Adrenal gland (tissue), 12 donors: ENCODE measurements around the gene IGFBP5. TPM values are rescaled to one million over a fixed set of nuclear protein-coding genes. Genes with fewer than 3 reads are reported as not detected.
A peak's percentile ranks its signal among the peaks of the same experiment; 100 is the strongest.

ENCODE experiments used
- DNase-seq, 7 donors: peaks; one replicate each; pipeline ENCODE4 v3.0.0-alpha.2; 2019 to 2020
- H3K27ac ChIP-seq, 5 donors: fragments of 200-600 bp; sonication (generic) in 4 of 5; 1 replicate in 3 of 5; 2 replicates in 2 of 5; pipeline versions ENCODE4 v1.5.1 to v1.8.0; 2016 to 2020; ENCODE audit warnings: mild to moderate bottlenecking in 1 of 5
- H3K27me3 ChIP-seq: fragments of 200-600 bp; 2 replicates; pipeline ENCODE4 v1.8.0; 2021
- H3K36me3 ChIP-seq, 2 donors: fragments of 200-600 bp; replicated peaks in 1 of 2; 1 replicate in 1 of 2; 2 replicates in 1 of 2; pipeline versions ENCODE4 v1.5.1 to v1.8.0; 2018 to 2022
- H3K4me1 ChIP-seq, 2 donors: fragments of 200-600 bp; replicated peaks in 1 of 2; 1 replicate in 1 of 2; 2 replicates in 1 of 2; pipeline versions ENCODE4 v1.5.1 to v1.8.0; 2018 to 2021
- H3K4me3 ChIP-seq, 4 donors: fragments of 200-600 bp; sonication (generic) in 3 of 4; one replicate each; pipeline ENCODE4 v1.5.1; 2016 to 2018
- H3K9me3 ChIP-seq, 3 donors: fragments of 200-600 bp; sonication (generic) in 1 of 3; replicated peaks in 1 of 3; 1 replicate in 2 of 3; 2 replicates in 1 of 3; pipeline versions ENCODE4 v1.5.1 to v1.8.0; 2016 to 2021
- POLR2A ChIP-seq, 2 donors: fragments of 450-650 bp; IDR thresholded peaks; one replicate each; pipeline ENCODE4 v1.6.1; 2017; ENCODE audit warnings: antibody characterized with exemption in 2 of 2, mild to moderate bottlenecking in 2 of 2, moderate library complexity in 1 of 2
- WGBS, 4 donors: extraction: QIAGEN DNeasy Blood & Tissue Kit in 2 of 4; methylation state at CpG; one replicate each; pipeline versions ENCODE4 v1.1.5 to v1.1.7; 2013 to 2017; 5-methylcytosine and 5-hydroxymethylcytosine counted together
- intact Hi-C, 2 donors: fragments of 100-400 bp; cut with DNase I; formaldehyde crosslinking; loops; one replicate each; pipeline versions ENCODE4 v1.14.1 to v1.15.0; 2022 to 2023
- polyA plus RNA-seq, 3 donors: library from polyadenylated mRNA; stranded (reverse); fragments of 200-250 nt in 2 of 3; fragments of 350-450 nt in 1 of 3; fragmentation: Illumina TruSeq in 1 of 3; extraction: RNeasy Lipid Tissue Mini Kit (QIAGEN cat#74804) in 1 of 3; gene quantifications; one replicate each; pipeline ENCODE4 v1.2.3, GENCODE V29; 2013 to 2014
- total RNA-seq, 9 donors: library from RNA; depleted of rRNA in 4 of 9; stranded (reverse); fragments of >200 nt in 4 of 9; fragments of 120-200 nt in 1 of 9; fragmentation: NEBNext Ultra II Directional in 1 of 9; extraction: Animal tissue kit (Norgen Biotek cat#: 25700) in 1 of 9; gene quantifications; one replicate each; pipeline versions ENCODE4 v1.1.0 to v1.2.4, GENCODE V29; 2013 to 2023
- TF ChIP-seq, protein P1 (sequence below), 6 experiments: fragments of 450-650 bp in 4 of 6; fragments of 200-600 bp in 2 of 6; sonication (generic) in 1 of 6; IDR thresholded peaks; 1 replicate in 5 of 6; 2 replicates in 1 of 6; pipeline versions ENCODE4 v1.5.1 to v1.8.0; 2016 to 2021; ENCODE audit warnings: antibody characterized with exemption in 6 of 6, mild to moderate bottlenecking in 2 of 6, moderate library complexity in 1 of 6
- donor health status: healthy with polysubstance abuse.
- donor health status: Bipolar disorder and iron deficiency.
- donor health status: DM: yes; HTN: yes; CAD: no.
- donor health status: DM: no; HTN: no; CAD: no.
- donor health status: DM: no; HTN: no; CAD: no.
- donor health status: DM: yes; HTN: yes; CAD: no.

Gene IGFBP5
- total and polyA plus RNA-seq, 12 donors: 92.5 to 2,550 (median 609) TPM

DNA sequence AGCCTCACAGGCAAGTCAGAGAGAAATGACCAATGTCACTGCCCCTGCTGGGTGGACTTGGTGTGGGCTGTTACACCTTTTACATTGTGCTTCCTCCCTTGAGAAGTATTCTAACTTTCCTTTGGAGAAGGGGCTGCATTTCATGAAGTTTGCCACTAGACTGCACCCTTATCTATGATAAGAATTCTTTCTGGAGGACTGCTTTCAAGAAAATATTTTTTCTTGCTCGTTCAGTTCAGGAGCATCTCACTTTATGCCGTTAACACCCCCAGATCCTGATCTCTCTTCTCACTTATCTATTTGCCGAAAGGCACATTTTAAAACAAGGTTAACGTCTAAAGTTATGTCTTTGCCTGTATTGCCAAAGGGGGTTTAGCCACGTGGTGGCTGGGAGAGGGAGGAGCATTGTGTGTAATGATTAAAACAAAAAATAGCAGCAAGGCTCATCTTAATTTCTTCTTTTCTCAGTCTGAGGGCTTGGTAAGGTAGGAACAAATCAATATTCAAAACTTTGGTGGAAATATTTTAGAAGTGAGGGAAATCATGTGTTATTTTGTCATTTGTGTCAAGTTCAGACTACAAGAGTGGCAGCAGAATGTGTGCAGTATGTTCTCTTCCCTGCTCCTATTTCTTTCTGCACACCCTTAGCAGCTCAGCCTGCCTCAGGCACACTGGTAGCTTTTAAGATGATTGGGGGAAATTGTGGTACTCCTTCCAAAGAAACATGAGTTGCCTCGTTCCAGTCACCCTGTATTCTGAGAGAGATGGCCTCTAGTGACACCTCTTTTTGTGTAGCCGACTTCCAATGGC is 1.6 kb upstream of the IGFBP5 start:
- no peak overlapping the region for H3K4me3 ChIP-seq
- intact Hi-C loops: loop anchor here (5.0 to 10.0 kb wide), 2 partner anchors 470 to 478 kb away; no protein-coding TSS in a partner anchor
- H3K9me3 ChIP-seq: no peaks in the 10 kb centered on the region
- no peaks in the 10 kb centered on the region for H3K36me3 ChIP-seq
- peaks cover 23 to 55% of the 10 kb centered on the region in 2 donors for H3K4me1 ChIP-seq
- no peak for DNase-seq
- H3K27ac ChIP-seq: peak overlapping the region in 1 of 5 donors; percentile 42
- H3K27me3 ChIP-seq: no peaks in the 10 kb centered on the region
- 24 to 36% (median 31%) methylated on average over 7 of the region's 7 CpGs for WGBS, 4 donors
- no peak for TF ChIP-seq POLR2A (IDR thresholded peaks at IDR 0.05)
- TF ChIP-seq, protein P1, sequence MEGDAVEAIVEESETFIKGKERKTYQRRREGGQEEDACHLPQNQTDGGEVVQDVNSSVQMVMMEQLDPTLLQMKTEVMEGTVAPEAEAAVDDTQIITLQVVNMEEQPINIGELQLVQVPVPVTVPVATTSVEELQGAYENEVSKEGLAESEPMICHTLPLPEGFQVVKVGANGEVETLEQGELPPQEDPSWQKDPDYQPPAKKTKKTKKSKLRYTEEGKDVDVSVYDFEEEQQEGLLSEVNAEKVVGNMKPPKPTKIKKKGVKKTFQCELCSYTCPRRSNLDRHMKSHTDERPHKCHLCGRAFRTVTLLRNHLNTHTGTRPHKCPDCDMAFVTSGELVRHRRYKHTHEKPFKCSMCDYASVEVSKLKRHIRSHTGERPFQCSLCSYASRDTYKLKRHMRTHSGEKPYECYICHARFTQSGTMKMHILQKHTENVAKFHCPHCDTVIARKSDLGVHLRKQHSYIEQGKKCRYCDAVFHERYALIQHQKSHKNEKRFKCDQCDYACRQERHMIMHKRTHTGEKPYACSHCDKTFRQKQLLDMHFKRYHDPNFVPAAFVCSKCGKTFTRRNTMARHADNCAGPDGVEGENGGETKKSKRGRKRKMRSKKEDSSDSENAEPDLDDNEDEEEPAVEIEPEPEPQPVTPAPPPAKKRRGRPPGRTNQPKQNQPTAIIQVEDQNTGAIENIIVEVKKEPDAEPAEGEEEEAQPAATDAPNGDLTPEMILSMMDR (IDR thresholded peaks at IDR 0.05): peak; percentile 45 to 75 (median 60)

DNA sequence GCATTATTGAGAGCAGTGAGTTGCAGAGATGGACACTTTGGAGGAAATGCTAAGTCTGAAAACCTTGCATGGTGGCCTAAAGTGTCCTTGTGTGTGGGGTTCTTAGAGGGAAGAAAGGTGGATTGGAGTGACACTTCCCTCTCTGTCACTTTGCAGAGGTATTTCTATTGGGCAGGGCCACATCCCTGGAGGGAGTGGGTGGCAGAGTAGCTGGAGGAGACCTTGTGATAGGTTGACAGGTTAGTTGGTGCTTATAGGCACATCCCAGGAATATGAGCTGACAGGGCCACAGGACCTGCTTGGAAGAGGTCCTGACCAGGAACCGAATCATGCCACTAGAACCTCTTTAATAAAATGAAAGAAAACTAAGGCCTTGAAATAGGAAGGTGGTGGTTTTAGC is 972 bp upstream of the IGFBP5 start:
- peak overlapping the region in 1 of 5 donors; percentile 42 for H3K27ac ChIP-seq
- 64 to 100% (median 73%) methylated on average over 1 of the region's 1 CpG for WGBS, 4 donors
- H3K4me1 ChIP-seq: peaks cover 23 to 55% of the 10 kb centered on the region in 2 donors
- no peaks in the 10 kb centered on the region for H3K27me3 ChIP-seq
- H3K36me3 ChIP-seq: no peaks in the 10 kb centered on the region
- DNase-seq: no peak
- no peaks in the 10 kb centered on the region for H3K9me3 ChIP-seq
- intact Hi-C loops: loop anchor here (5.0 to 10.0 kb wide), 2 partner anchors 471 to 478 kb away; no protein-coding TSS in a partner anchor
- TF ChIP-seq POLR2A (IDR thresholded peaks at IDR 0.05): no peak
- TF ChIP-seq, protein P1 (IDR thresholded peaks at IDR 0.05): no peak
- H3K4me3 ChIP-seq: no peak overlapping the region

DNA sequence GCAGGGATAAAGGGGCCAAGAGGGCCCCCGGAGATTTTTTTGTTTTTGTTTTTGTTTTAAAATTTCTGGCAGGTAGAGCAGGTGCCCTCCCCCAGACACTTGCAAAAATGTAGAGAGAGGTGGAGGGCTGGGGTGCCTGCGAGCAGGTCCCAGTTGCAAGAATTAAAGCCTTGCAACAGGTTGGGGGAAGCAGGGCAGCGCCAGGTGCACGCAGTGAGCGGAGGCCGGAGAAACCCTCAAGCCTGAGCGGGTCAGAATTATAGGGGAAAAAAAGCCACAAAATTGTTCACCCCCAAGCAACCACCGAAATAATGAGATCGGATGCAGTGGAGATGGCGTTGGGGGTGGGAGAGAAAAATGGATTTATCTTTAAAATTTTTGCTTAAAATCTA is 527 bp downstream of the IGFBP5 start:
- H3K27me3 ChIP-seq: no peaks in the 10 kb centered on the region

More for the DNA sequence above, 527 bp downstream of the IGFBP5 start:
- WGBS, 4 donors: 25 to 34% (median 31%) methylated on average over 10 of the region's 10 CpGs
- intact Hi-C loops: loop anchor here (5.0 to 10.0 kb wide), 3 partner anchors 472 to 1017 kb away; no protein-coding TSS in a partner anchor
- no peak for DNase-seq
- H3K9me3 ChIP-seq: no peaks in the 10 kb centered on the region
- no peak for TF ChIP-seq POLR2A (IDR thresholded peaks at IDR 0.05)
- TF ChIP-seq, protein P1 (IDR thresholded peaks at IDR 0.05): no peak
- H3K36me3 ChIP-seq: no peaks in the 10 kb centered on the region
- H3K4me3 ChIP-seq: peak overlapping the region in 2 of 4 donors; percentile 8 to 59
- H3K27ac ChIP-seq: peak overlapping the region in 4 of 5 donors; percentile 30 to 92 (median 66)
- H3K4me1 ChIP-seq: peaks cover 23 to 43% of the 10 kb centered on the region in 2 donors
